ENCODE measurements around the gene LGALS8.

GRCh38 chr1:236545621-236546169 lies 21.9 kb downstream of the LGALS8 start:
- TF ChIP-seq CTCF (conservative IDR thresholded peaks at IDR 0.05; ENCODE audit: low read depth, low read length), result no peak
- TF ChIP-seq EZH2 (IDR thresholded peaks at IDR 0.05; ENCODE audit: borderline replicate concordance, low read depth, low read length, poor library complexity, severe bottlenecking), result no peak

All from A673 (cell line).